Adipocyte (in vitro differentiated cells): ENCODE measurements around the gene UGT2B17.
"Not testable (repeated sequence)": the region's sequence is repeated elsewhere in the genome, so short reads cannot be mapped to it uniquely, and the experiment has no call there.

Source experiments
- DNase-seq: peaks from one replicate; pipeline ENCODE4 v3.0.0-alpha.2; 2015; ENCODE audit warnings: low read depth
- H3K27me3 ChIP-seq: replicated peaks from 2 replicates; pipeline ENCODE4 v1.7.0; 2013; ENCODE audit warnings: mild to moderate bottlenecking, low read length, moderate library complexity; ENCODE audit not compliant: control insufficient read depth, insufficient read depth
- H3K36me3 ChIP-seq: 2 replicates; pipeline ENCODE4 v1.7.0; 2013; ENCODE audit warnings: low read length, mild to moderate bottlenecking, moderate library complexity; ENCODE audit not compliant: control insufficient read depth, insufficient read depth, severe bottlenecking
- H3K4me1 ChIP-seq: 2 replicates; pipeline ENCODE4 v1.7.0; 2013; ENCODE audit warnings: mild to moderate bottlenecking, low read length, moderate library complexity; ENCODE audit not compliant: control insufficient read depth, insufficient read depth
- H3K4me3 ChIP-seq: 2 replicates; pipeline ENCODE4 v1.7.0; 2013; ENCODE audit warnings: mild to moderate bottlenecking, low read length, moderate library complexity
- H3K9ac ChIP-seq: 2 replicates; pipeline ENCODE4 v1.7.0; 2013; ENCODE audit warnings: mild to moderate bottlenecking, low read length, moderate library complexity
- H3K9me3 ChIP-seq: 2 replicates; pipeline ENCODE4 v1.7.0; 2013; ENCODE audit warnings: mild to moderate bottlenecking, low read length, moderate library complexity; ENCODE audit not compliant: control insufficient read depth

The UGT2B17 gene

GRCh38 chr4:68518889-68519288, 57.2 kb downstream of the UGT2B17 start:
- no peak overlapping the region for H3K9ac ChIP-seq
- no peak for DNase-seq
- H3K36me3 ChIP-seq: no peaks in the 10 kb centered on the region
- H3K27me3 ChIP-seq: no peaks in the 10 kb centered on the region
- H3K4me1 ChIP-seq: no peaks in the 10 kb centered on the region
- H3K4me3 ChIP-seq: no peak overlapping the region
- no peaks in the 10 kb centered on the region for H3K9me3 ChIP-seq

DNA sequence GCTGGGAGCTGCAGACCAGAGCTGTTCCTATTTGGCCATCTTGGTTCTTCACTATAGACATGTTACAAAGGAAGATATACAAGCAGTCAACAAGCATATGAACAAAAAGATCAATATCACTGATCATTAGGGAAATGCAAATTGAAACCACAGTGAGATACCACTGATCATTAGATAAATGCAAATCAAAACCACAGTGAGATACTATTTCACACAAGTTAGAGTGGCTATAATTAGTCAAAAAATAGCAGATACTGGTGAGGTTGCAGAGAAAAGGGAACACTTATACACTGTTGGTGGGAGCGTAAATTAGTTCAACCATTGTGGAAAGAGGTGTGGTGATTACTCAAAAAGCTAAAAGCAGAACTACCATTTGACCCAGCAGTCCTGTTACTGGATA, 70.7 kb downstream of the UGT2B17 start:
- H3K4me3 ChIP-seq, H3K9me3 ChIP-seq, H3K36me3 ChIP-seq, H3K9ac ChIP-seq, DNase-seq, H3K27me3 ChIP-seq, H3K4me1 ChIP-seq: not testable (repeated sequence)

- H3K4me3 ChIP-seq, H3K27me3 ChIP-seq, H3K9me3 ChIP-seq, H3K36me3 ChIP-seq, H3K4me1 ChIP-seq, H3K9ac ChIP-seq, DNase-seq: not testable (repeated sequence)
Observed at GRCh38 chr4:68504836-68505235, 71.3 kb downstream of the UGT2B17 start.

- not testable (repeated sequence) for H3K4me1 ChIP-seq, H3K9ac ChIP-seq, DNase-seq, H3K36me3 ChIP-seq, H3K4me3 ChIP-seq, H3K27me3 ChIP-seq, H3K9me3 ChIP-seq
Observed at GRCh38 chr4:68503462-68503861, 72.7 kb downstream of the UGT2B17 start.

DNA sequence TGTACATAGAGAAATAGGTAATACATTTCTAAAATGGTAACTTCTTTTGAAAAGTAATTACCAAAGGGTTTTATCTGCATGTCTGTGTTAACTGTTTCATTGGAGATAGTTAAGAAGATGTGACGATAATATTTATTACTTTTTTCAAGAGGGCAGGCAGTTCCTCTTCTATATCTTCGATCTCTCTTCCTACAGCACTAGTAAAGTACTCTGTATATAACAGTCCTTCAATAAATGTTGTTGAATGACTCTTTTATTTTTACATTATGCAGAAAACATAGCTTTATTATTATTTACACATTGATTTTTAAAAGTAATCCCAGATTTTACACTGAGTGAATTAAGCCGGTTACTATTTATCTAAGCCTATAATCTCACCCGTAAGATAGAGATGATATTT, 77.1 kb downstream of the UGT2B17 start:
- Histone ChIP-seq H3K4me1 (no peaks in the 10 kb centered on the region), H3K9me3 (no peaks in the 10 kb centered on the region), H3K9ac (no peak overlapping the region), H3K27me3 (no peaks in the 10 kb centered on the region), H3K4me3 (no peak overlapping the region), H3K36me3 (no peaks in the 10 kb centered on the region)
- no peak for DNase-seq

DNA sequence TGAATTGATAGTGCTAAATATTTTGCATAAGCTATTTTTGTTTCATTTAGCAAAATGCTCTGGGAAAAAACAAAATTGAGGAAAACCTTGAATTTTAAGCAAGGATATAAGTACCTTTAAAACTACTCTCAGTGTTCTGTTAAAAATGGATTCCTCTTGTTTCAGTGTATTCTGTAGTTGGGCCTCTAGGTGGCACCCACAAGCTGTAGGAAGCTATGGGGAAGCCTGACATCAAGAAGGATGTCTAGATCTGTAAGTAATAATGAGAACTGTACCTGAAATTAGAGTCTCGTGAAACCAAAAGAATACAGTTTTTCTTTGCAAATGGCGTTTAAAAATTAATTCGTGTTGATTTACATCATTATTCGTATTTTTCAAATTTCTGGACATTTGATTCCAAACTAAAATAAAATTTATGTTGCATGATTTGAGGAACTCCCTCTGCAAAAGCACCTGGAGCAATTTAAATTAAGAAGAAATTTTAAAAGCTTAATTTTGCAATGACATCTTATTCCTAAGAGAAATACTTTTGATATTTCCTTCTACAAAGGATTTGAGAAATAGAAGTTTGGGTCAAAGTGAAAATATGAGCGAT, 77.6 kb downstream of the UGT2B17 start:
- H3K9ac ChIP-seq: no peak overlapping the region
- no peaks in the 10 kb centered on the region for H3K9me3 ChIP-seq
- no peak overlapping the region for H3K4me3 ChIP-seq
- peak; percentile 80 for DNase-seq
- H3K4me1 ChIP-seq: no peaks in the 10 kb centered on the region
- no peaks in the 10 kb centered on the region for H3K27me3 ChIP-seq
- H3K36me3 ChIP-seq: no peaks in the 10 kb centered on the region

GRCh38 chr4:68494688-68495087, 81.4 kb downstream of the UGT2B17 start:
- Histone ChIP-seq H3K9ac (no peak overlapping the region), H3K9me3 (no peaks in the 10 kb centered on the region), H3K4me3 (no peak overlapping the region), H3K4me1 (peaks cover 12% of the 10 kb centered on the region), H3K27me3 (no peaks in the 10 kb centered on the region), H3K36me3 (no peaks in the 10 kb centered on the region)
- no peak for DNase-seq

- Histone ChIP-seq H3K9me3 (no peaks in the 10 kb centered on the region), H3K9ac (no peak overlapping the region), H3K27me3 (no peaks in the 10 kb centered on the region), H3K4me1 (peaks cover 12% of the 10 kb centered on the region), H3K36me3 (no peaks in the 10 kb centered on the region), H3K4me3 (no peak overlapping the region)
- peak; percentile 19 for DNase-seq
Observed at GRCh38 chr4:68490826-68491457, 85.2 kb downstream of the UGT2B17 start.

DNA sequence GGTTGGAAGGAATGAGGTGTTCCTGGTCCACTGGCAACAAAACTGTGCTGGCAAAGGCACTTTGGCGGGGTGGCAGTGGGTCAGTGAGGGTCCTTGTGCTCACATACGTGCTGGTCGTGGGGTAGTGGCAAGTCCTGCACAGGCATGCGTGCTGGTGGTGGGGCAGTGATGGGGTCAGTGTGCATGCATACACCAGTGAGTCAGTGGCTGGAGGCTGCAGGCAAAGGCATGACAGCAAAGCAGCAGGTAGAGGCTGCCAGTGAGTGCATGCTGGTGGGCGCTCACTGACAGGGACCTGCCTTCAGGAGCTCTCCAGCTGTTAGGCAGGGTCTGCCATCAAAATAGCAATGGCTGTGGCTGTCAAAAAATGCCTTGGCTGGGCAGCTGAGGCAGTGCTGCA, 86.8 kb downstream of the UGT2B17 start:
- DNase-seq: no peak
- Histone ChIP-seq H3K27me3 (no peaks in the 10 kb centered on the region), H3K9ac (no peak overlapping the region), H3K4me3 (no peak overlapping the region), H3K4me1 (peaks cover 12% of the 10 kb centered on the region), H3K36me3 (no peaks in the 10 kb centered on the region), H3K9me3 (no peaks in the 10 kb centered on the region)
